CD4-positive, alpha-beta T cell treated with Interleukin-15 for 1 hour (primary cell): ENCODE results near the gene GHDC.

Experiments used
- DNase-seq: peaks from one replicate; pipeline ENCODE4 v3.0.0-alpha.2; 2020

GHDC gene

GRCh38 chr17:42182927-42183734 is 11.2 kb downstream of the GHDC start:
- no peak for DNase-seq

GRCh38 chr17:42181851-42182207 is 12.5 kb downstream of the GHDC start:
- no peak for DNase-seq

- peak; percentile 92 for DNase-seq
Measured at GRCh38 chr17:42180922-42181850, 13.1 kb downstream of the GHDC start, which contains the start of gene KCNH4. Gene KCNH4, minus strand, starts transcription at chr17:42181142. Its CDS starts 197 bp downstream, at chr17:42180945.

- no peak for DNase-seq
Measured at GRCh38 chr17:42180411-42180921, 13.8 kb downstream of the GHDC start.

GRCh38 chr17:42179911-42180410 is 14.3 kb downstream of the GHDC start:
- no peak for DNase-seq

GRCh38 chr17:42179335-42179734 is 15.0 kb downstream of the GHDC start:
- no peak for DNase-seq

GRCh38 chr17:42178817-42179216 is 15.5 kb downstream of the GHDC start:
- DNase-seq, result peak; percentile 65

GRCh38 chr17:42177684-42178083 is 16.6 kb downstream of the GHDC start:
- DNase-seq, result no peak

GRCh38 chr17:42174126-42174783 is 20.0 kb downstream of the GHDC start:
- no peak for DNase-seq

GRCh38 chr17:42171831-42172230 is 22.5 kb downstream of the GHDC start:
- DNase-seq, result no peak

GRCh38 chr17:42169351-42169750 is 24.9 kb downstream of the GHDC start:
- no peak for DNase-seq

GRCh38 chr17:42167807-42168206 is 26.5 kb downstream of the GHDC start:
- DNase-seq, result no peak

- DNase-seq, result no peak
Measured at GRCh38 chr17:42166196-42166763, 28.0 kb downstream of the GHDC start.

GRCh38 chr17:42165751-42166150 is 28.5 kb downstream of the GHDC start:
- no peak for DNase-seq

GRCh38 chr17:42163696-42164407 is 30.4 kb downstream of the GHDC start:
- DNase-seq, result no peak

- DNase-seq, result peak; percentile 19
Measured at GRCh38 chr17:42163113-42163512, 31.2 kb downstream of the GHDC start.

- no peak for DNase-seq
Measured at GRCh38 chr17:42160531-42160910, 33.8 kb downstream of the GHDC start.

GRCh38 chr17:42159796-42160530 is 34.3 kb downstream of the GHDC start:
- no peak for DNase-seq

GRCh38 chr17:42155614-42156045 is 38.7 kb downstream of the GHDC start:
- DNase-seq, result no peak

GRCh38 chr17:42153919-42154742 is 40.2 kb downstream of the GHDC start:
- no peak for DNase-seq
